Keratinocyte (primary cell): ENCODE measurements around the gene FAM174B.

ENCODE experiments used
- CTCF ChIP-seq, 3 experiments: IDR thresholded peaks in 1 of 3; conservative IDR thresholded peaks in 1 of 3; optimal IDR thresholded peaks in 1 of 3; 2 replicates in 2 of 3; 3 replicates in 1 of 3; pipeline versions ENCODE3 to v1.5.1; 2011; ENCODE audit warnings: low read length in 3 of 3, mild to moderate bottlenecking in 3 of 3, moderate library complexity in 2 of 3, control low read depth in 1 of 3, inconsistent platforms in 1 of 3; ENCODE audit not compliant: insufficient read depth in 2 of 3; ENCODE audit errors: extremely low read depth in 1 of 3
- EZH2 ChIP-seq: IDR thresholded peaks from one replicate; pipeline ENCODE4 v1.6.1; 2012; ENCODE audit warnings: inconsistent platforms, mild to moderate bottlenecking, low read length, moderate library complexity

DNA sequence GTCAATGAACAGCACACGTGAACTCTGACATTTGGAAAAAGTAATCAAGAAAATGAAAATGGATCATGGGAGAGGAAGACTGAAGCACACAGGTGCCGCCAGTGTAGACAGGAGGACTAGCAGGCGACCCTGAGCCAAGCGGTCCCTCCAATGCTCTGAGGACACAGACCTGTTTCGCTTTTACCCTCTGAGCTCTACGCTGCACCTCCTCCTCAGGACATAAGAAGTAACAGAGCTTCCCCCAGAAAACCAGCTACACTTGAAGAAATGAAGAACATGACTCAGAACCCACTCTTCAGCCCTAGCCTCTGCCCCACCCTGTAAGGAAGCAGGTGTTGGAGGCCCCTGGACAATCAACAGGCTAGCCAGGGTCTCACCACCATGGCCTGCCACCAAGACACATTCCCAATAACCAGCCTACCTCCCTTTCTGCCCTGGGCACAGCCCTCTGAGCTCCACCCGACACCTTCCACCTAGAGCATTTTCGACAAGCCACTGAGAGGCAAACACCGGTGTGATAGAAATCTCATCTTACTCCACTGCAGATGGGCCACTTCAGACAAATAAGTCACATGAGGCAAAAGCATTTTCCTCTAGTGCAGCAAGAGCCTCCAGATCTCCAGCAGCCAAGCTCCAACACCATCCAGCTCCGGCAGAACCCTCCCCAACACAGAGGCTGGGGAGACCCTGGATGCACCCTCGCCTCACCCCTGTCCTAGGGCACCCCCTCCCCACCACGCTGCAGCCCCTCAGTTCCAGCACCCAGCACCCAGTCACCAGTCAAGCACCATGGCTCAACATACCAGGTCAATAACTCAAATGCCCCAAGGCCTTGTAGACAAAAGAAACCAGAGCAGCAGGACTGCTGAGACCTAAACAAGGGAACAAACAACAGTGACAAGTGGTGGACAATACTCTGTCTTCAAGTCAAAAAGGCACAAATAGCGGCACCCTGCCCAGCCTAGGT is 11.4 kb downstream of the FAM174B start:
- no peak for TF ChIP-seq EZH2
- TF ChIP-seq CTCF (optimal IDR thresholded peaks at IDR 0.05 in 1 of 3, IDR thresholded peaks at IDR 0.05 in 1 of 3, conservative IDR thresholded peaks at IDR 0.05 in 1 of 3; ENCODE audit: extremely low read depth in 1 of 3, insufficient read depth in 2 of 3, low read length in 3 of 3) = no peak
